ENCODE data around the gene PRKCZ. TPM values are rescaled to one million over a fixed set of nuclear protein-coding genes. Genes with fewer than 3 reads are reported as not detected.

PRKCZ gene
- total and polyA plus RNA-seq, 9 of the 15 experiments (the other 6 are each of a cell fraction or from before 2014, with no cell fraction given), result 0.07 to 3.1 (median 1.3) TPM

DNA sequence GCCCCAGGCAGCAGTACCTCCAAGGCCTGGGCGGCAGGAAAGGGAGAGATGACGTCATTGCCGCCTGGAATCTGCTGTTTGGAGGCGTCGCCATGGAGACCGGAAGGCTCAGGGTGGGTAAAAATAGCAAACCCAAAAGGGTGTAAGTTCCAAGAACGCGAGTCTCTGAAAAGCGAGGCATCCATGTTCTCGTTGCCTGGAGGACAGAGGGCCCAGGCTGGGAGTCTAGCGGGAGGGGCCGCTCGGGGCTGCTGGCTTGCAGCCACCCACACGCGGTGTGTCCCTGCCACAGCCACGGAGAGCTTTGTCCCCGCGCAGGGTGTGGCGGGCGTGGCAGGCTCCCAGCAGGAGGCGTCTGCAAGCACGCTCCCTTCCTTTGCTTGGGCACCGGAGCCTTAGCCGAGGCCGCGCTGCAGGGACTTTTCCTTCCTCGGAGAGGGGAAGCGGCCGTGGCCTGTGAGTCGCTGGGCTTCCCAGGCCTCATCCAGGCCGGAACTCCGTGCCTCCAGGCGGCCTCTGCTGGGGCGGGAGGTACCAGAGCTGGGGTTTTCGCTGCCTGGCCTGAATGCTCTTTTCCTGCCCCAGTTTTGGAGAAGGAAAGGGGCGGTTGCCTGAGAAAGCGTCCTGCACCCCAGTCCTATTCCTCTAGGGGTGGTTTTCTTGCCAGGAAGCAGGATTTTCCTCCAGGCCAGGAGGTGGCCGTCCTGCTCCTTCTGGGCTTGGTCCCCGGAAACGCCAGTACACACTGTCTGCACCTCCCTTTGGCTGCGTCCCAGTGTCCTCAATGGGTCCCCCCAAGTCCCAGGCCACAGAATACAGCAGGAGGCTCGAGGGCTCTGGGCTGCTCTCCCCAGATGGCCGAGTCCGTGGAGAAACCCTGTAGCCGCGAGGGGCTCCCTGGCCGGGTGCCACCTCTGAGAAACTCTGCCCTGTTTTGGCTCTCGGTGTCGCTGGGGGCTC, 162.6 kb downstream of the PRKCZ start (continued):
- no peak for TF ChIP-seq ZNF668 (CRISPR knock-in tag; IDR thresholded peaks at IDR 0.05)
- TF ChIP-seq MCM3 (IDR thresholded peaks at IDR 0.05), result no peak
- TF ChIP-seq RB1 (IDR thresholded peaks at IDR 0.05; ENCODE audit: low read depth), result peak; percentile 56; the same call in 1 of the 2 replicates
- no peak for TF ChIP-seq SREBF1 (IDR thresholded peaks at IDR 0.05; ENCODE audit: borderline replicate concordance, low read depth, low read length)
- TF ChIP-seq, protein P1, sequence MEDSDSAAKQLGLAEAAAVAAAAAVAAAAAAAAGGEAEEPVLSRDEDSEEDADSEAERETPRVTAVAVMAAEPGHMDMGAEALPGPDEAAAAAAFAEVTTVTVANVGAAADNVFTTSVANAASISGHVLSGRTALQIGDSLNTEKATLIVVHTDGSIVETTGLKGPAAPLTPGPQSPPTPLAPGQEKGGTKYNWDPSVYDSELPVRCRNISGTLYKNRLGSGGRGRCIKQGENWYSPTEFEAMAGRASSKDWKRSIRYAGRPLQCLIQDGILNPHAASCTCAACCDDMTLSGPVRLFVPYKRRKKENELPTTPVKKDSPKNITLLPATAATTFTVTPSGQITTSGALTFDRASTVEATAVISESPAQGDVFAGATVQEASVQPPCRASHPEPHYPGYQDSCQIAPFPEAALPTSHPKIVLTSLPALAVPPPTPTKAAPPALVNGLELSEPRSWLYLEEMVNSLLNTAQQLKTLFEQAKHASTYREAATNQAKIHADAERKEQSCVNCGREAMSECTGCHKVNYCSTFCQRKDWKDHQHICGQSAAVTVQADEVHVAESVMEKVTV (CRISPR knock-in tag; IDR thresholded peaks at IDR 0.05), result no peak
- no peak for TF ChIP-seq HDAC3 (IDR thresholded peaks at IDR 0.05; ENCODE audit: borderline replicate concordance, partially characterized antibody)
- TF ChIP-seq PURB (CRISPR knock-in tag; IDR thresholded peaks at IDR 0.05; ENCODE audit: low read depth), result no peak
- TF ChIP-seq AFF1 (IDR thresholded peaks at IDR 0.05; ENCODE audit: low read depth in 1 of 2, partially characterized antibody in 2 of 2), result peak in 1 of 2 experiments; percentile 57
- no peak for TF ChIP-seq PCBP2 (IDR thresholded peaks at IDR 0.05; ENCODE audit: low read depth, low read length, poor library complexity, severe bottlenecking)
- no peak for TF ChIP-seq ZNF253 (CRISPR knock-in tag; conservative IDR thresholded peaks at IDR 0.05)
- no peak for TF ChIP-seq CBX8 (IDR thresholded peaks at IDR 0.05; ENCODE audit: borderline replicate concordance, extremely low read depth, low read depth, low read length, poor library complexity, severe bottlenecking)
- no peak for TF ChIP-seq TBL1XR1 (IDR thresholded peaks at IDR 0.05; ENCODE audit: low read length in 2 of 2)
- no peak for TF ChIP-seq CCAR2 (IDR thresholded peaks at IDR 0.05; ENCODE audit: low read depth, low read length)
- no peak for TF ChIP-seq ESRRA (IDR thresholded peaks at IDR 0.05; ENCODE audit: borderline replicate concordance, low read depth)
- peak; percentile 93 for TF ChIP-seq JUN (IDR thresholded peaks at IDR 0.05; ENCODE audit: borderline replicate concordance, low read depth, low read length)
- peak; percentile 76; the same call in 1 of the 2 replicates for TF ChIP-seq JUN (CRISPR knock-in tag; IDR thresholded peaks at IDR 0.05; ENCODE audit: borderline replicate concordance)
- TF ChIP-seq SAP30 (IDR thresholded peaks at IDR 0.05; ENCODE audit: borderline replicate concordance, insufficient read depth, low read depth, low read length, poor library complexity, severe bottlenecking), result no peak
- peak; percentile 78 for TF ChIP-seq CREM (IDR thresholded peaks at IDR 0.05; ENCODE audit: low read depth)
- no peak for TF ChIP-seq EWSR1 (IDR thresholded peaks at IDR 0.05; ENCODE audit: borderline replicate concordance, low read depth, partially characterized antibody)
- TF ChIP-seq CAMTA2 (CRISPR knock-in tag; conservative IDR thresholded peaks at IDR 0.05), result no peak
- TF ChIP-seq ZNF12 (CRISPR knock-in tag; IDR thresholded peaks at IDR 0.05), result no peak
- peak; percentile 64; the same call in 1 of the 2 replicates for TF ChIP-seq ZBTB17 (CRISPR knock-in tag; IDR thresholded peaks at IDR 0.05)
